ENCODE measurements around the gene ZNF385C. TPM values are rescaled to one million over a fixed set of nuclear protein-coding genes. Genes with fewer than 3 reads are reported as not detected.

Gene ZNF385C
- total and polyA plus RNA-seq, 2 of the 13 experiments (the other 11 are each of a cell fraction or from before 2014, with no cell fraction given) = 2.3 to 6.1 TPM

DNA sequence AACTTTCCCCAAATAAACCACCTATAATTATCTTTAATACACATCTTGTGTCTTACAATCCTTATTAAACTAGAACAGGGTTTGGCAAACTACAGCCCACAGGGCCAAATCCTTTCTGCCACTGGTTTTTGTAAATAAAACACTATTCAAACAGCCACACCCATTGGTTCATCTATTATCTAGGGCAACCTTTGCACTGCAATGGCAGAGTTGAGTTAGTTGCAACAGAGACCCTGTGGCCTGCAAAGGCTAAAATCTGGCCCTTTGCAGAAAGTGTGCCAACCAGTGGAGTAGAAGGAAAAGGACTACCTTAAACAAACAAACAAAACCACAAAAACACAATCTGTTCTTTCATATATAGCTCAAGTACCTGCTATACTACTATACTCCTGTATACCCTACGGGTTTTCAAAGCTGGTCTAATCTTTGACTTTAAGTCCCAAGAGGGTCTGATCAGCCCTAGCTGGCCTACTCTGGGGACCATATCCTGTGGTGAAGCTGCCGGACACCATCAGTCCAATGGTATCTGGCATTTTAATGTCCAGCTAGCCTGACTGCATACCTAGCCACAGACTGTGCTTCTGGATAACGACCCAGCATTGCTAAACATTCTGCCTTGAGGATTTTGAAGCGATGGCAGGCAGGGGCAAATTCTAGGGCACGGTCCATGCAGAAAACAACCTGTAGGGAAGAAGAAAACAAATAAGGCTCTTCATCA, 108.4 kb downstream of the ZNF385C start (continued):
- no peak for TF ChIP-seq HINFP (CRISPR knock-in tag; IDR thresholded peaks at IDR 0.05; ENCODE audit: low read depth)
- no peak for TF ChIP-seq ZNF569 (CRISPR knock-in tag; IDR thresholded peaks at IDR 0.05; ENCODE audit: borderline replicate concordance)
- no peak for TF ChIP-seq ZUFSP (CRISPR knock-in tag; IDR thresholded peaks at IDR 0.05; ENCODE audit: borderline replicate concordance)
- peak; percentile 83 for TF ChIP-seq FOXA3 (CRISPR knock-in tag; IDR thresholded peaks at IDR 0.05)
- TF ChIP-seq, protein P1, sequence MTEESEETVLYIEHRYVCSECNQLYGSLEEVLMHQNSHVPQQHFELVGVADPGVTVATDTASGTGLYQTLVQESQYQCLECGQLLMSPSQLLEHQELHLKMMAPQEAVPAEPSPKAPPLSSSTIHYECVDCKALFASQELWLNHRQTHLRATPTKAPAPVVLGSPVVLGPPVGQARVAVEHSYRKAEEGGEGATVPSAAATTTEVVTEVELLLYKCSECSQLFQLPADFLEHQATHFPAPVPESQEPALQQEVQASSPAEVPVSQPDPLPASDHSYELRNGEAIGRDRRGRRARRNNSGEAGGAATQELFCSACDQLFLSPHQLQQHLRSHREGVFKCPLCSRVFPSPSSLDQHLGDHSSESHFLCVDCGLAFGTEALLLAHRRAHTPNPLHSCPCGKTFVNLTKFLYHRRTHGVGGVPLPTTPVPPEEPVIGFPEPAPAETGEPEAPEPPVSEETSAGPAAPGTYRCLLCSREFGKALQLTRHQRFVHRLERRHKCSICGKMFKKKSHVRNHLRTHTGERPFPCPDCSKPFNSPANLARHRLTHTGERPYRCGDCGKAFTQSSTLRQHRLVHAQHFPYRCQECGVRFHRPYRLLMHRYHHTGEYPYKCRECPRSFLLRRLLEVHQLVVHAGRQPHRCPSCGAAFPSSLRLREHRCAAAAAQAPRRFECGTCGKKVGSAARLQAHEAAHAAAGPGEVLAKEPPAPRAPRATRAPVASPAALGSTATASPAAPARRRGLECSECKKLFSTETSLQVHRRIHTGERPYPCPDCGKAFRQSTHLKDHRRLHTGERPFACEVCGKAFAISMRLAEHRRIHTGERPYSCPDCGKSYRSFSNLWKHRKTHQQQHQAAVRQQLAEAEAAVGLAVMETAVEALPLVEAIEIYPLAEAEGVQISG (CRISPR knock-in tag; IDR thresholded peaks at IDR 0.05) = peak; percentile 86
- TF ChIP-seq, protein P2, sequence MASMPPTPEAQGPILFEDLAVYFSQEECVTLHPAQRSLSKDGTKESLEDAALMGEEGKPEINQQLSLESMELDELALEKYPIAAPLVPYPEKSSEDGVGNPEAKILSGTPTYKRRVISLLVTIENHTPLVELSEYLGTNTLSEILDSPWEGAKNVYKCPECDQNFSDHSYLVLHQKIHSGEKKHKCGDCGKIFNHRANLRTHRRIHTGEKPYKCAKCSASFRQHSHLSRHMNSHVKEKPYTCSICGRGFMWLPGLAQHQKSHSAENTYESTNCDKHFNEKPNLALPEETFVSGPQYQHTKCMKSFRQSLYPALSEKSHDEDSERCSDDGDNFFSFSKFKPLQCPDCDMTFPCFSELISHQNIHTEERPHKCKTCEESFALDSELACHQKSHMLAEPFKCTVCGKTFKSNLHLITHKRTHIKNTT (CRISPR knock-in tag; IDR thresholded peaks at IDR 0.05) = no peak
- TF ChIP-seq HNRNPK (IDR thresholded peaks at IDR 0.05; ENCODE audit: low read depth, low read length, poor library complexity, severe bottlenecking) = no peak
- no peak for TF ChIP-seq ZKSCAN5 (CRISPR knock-in tag; IDR thresholded peaks at IDR 0.05)
- peak; percentile 16 for TF ChIP-seq SKI (IDR thresholded peaks at IDR 0.05; ENCODE audit: partially characterized antibody)
- TF ChIP-seq, protein P3, sequence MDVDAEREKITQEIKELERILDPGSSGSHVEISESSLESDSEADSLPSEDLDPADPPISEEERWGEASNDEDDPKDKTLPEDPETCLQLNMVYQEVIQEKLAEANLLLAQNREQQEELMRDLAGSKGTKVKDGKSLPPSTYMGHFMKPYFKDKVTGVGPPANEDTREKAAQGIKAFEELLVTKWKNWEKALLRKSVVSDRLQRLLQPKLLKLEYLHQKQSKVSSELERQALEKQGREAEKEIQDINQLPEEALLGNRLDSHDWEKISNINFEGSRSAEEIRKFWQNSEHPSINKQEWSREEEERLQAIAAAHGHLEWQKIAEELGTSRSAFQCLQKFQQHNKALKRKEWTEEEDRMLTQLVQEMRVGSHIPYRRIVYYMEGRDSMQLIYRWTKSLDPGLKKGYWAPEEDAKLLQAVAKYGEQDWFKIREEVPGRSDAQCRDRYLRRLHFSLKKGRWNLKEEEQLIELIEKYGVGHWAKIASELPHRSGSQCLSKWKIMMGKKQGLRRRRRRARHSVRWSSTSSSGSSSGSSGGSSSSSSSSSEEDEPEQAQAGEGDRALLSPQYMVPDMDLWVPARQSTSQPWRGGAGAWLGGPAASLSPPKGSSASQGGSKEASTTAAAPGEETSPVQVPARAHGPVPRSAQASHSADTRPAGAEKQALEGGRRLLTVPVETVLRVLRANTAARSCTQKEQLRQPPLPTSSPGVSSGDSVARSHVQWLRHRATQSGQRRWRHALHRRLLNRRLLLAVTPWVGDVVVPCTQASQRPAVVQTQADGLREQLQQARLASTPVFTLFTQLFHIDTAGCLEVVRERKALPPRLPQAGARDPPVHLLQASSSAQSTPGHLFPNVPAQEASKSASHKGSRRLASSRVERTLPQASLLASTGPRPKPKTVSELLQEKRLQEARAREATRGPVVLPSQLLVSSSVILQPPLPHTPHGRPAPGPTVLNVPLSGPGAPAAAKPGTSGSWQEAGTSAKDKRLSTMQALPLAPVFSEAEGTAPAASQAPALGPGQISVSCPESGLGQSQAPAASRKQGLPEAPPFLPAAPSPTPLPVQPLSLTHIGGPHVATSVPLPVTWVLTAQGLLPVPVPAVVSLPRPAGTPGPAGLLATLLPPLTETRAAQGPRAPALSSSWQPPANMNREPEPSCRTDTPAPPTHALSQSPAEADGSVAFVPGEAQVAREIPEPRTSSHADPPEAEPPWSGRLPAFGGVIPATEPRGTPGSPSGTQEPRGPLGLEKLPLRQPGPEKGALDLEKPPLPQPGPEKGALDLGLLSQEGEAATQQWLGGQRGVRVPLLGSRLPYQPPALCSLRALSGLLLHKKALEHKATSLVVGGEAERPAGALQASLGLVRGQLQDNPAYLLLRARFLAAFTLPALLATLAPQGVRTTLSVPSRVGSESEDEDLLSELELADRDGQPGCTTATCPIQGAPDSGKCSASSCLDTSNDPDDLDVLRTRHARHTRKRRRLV (CRISPR knock-in tag; IDR thresholded peaks at IDR 0.05) = no peak
- TF ChIP-seq BCL6 (CRISPR knock-in tag; IDR thresholded peaks at IDR 0.05) = peak; percentile 49
- TF ChIP-seq TCF12 (IDR thresholded peaks at IDR 0.05) = no peak
- no peak for TF ChIP-seq TCF12 (CRISPR knock-in tag; IDR thresholded peaks at IDR 0.05)
- TF ChIP-seq ZNF737 (CRISPR knock-in tag; IDR thresholded peaks at IDR 0.05; ENCODE audit: borderline replicate concordance) = no peak
- TF ChIP-seq ZNF782 (CRISPR knock-in tag; IDR thresholded peaks at IDR 0.05; ENCODE audit: borderline replicate concordance) = no peak
- TF ChIP-seq SP2 (CRISPR knock-in tag; IDR thresholded peaks at IDR 0.05) = no peak
- TF ChIP-seq ZNF839 (CRISPR knock-in tag; IDR thresholded peaks at IDR 0.05; ENCODE audit: borderline replicate concordance) = no peak
